NCI-H2081 (cell line): ENCODE data around the gene EXOC6B.

Source experiments
- DNase-seq, 2 experiments: peaks; one replicate each; lab custom pipeline; 2025; lab: John Stamatoyannopoulos, UW

The EXOC6B gene

DNA sequence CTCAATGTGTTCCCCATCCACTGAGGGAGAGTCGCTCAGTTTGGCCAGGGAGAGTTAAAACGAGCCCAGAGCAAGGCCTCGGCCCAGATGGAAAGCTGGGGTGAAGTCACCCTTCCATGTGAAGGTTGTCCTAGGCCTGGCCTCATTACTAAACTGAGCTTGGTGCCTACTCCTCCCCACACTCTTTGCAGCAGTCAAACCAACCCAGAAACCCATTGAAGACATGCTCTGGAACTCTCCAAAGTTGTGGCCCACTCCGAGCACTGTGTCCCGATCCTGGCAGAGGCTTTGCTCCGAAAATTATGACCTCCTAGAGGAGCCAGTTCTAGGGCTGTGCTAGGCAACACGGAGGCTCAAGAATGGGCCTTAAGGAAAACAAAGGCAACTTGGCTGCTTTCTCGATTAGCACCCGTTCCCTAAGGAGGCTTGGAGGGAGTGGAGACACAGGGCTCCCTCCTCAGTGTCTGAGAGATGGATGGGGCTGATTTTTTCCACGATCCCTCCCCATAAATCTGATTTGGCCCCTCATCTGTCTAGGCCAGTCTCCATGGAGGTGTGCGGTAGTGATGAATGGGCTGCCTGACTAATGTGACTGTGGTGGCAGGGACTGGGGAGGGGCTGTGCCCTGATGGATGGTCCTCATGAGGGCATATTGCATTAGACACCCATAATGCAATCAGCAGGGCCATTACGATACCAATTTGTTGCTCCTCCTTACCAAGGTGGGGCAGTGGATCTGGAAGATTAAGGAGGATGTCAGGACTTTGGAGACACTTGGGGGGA lies 666.4 kb downstream of the EXOC6B start:
- DNase-seq = no peak

- no peak for DNase-seq
Observed at GRCh38 chr2:72157871-72158771, 667.7 kb downstream of the EXOC6B start.

DNA sequence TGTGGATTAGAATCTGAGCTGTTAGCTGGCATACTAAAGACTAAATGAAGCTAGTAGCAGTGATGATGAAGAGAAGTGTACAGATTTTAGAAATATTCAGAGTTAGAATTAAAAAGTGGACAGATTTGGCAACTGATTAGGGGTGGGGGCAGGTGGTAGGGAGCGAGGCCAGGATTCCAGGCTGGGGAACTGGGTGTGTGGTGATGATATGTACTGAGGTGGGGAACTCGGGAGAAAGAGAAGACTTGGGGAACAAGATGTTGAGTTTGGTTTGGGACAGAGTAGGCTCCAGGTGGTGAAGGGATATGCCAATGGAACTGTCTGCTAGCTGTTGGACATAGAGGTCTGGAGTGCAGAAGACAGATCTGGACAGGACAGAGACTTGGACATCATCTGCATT lies 669.0 kb downstream of the EXOC6B start:
- no peak for DNase-seq

DNA sequence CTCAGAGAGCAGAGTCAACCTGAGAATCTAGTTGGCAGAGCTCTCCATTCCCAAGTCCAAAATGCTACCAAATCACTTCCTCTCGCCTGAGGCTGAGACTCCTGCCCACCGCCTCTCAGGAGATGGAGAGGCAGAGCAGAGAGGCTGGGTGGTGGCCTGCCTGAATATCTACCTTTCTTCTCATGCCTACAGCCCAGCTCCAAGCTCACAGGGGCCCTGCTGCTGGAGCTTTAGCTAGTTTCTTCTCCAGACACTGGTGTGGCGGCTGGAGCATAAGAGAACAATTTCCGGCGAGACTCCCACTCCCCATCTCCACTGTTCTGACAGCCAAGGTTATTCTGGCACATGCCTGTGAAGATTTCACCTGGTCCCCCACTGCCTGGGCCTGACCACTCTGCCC lies 670.1 kb downstream of the EXOC6B start:
- DNase-seq = no peak

DNA sequence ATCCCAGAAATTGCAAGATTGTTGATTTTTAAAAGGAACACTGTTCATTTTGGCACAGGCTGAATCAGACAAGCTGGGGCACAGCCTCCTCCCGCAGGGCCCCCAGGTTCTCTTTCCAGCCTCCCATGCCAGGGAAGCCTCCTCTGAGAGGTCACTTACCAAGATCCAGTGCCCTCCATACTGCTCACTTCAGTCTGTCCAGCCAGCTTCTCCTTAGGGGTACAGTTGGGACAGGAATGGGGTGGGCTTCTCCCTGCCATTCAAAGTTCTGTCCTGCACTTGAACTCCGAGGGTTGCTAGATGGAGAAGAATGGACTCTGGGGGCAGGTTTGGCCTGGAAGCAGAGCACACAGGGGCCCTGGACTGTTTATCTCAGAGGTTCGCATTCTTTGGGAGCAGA lies 670.7 kb downstream of the EXOC6B start:
- no peak for DNase-seq

- DNase-seq = no peak
Observed at GRCh38 chr2:72154386-72154975, 671.4 kb downstream of the EXOC6B start.

- DNase-seq = no peak
Observed at GRCh38 chr2:72153924-72154323, 671.9 kb downstream of the EXOC6B start.

- no peak for DNase-seq
Observed at GRCh38 chr2:72153026-72153791, 672.6 kb downstream of the EXOC6B start.

GRCh38 chr2:72150861-72151356 lies 674.9 kb downstream of the EXOC6B start:
- no peak for DNase-seq

DNA sequence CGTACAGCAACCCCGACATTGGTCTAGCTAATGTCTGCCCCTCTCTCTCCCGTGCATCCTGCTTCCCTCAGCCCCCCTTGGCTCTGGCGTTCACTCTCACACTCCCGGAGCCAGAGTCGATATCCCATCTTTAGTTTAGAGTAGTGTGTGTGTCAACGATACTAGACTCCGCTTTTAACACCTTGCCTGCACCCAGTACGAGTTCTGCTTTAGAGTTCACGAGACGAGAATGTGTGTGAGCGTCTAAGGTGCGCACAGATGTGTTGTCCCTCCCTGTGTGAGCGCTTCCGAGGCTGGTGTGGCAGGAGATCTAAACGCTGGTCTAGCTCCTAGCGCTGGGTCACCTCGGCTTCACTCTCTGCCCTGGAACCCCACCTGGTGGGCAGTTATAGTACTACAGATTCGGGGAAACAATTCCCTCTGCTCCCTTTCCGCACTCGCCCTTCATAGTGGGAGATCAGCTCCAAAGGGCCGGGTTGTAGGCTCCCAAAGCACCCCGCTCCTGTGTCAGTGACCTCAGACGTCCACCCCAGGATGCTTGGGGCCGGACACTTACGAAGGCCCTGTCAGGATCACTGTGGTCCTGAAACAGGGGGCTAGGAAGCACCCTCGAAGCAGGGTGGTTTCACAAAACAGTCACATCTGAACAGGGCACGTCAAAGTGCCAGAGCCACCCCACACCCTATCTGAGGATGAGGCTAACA lies 675.5 kb downstream of the EXOC6B start:
- DNase-seq = peak; percentile 58 to 59

- no peak for DNase-seq
Observed at GRCh38 chr2:72149556-72150156, 676.2 kb downstream of the EXOC6B start.

DNA sequence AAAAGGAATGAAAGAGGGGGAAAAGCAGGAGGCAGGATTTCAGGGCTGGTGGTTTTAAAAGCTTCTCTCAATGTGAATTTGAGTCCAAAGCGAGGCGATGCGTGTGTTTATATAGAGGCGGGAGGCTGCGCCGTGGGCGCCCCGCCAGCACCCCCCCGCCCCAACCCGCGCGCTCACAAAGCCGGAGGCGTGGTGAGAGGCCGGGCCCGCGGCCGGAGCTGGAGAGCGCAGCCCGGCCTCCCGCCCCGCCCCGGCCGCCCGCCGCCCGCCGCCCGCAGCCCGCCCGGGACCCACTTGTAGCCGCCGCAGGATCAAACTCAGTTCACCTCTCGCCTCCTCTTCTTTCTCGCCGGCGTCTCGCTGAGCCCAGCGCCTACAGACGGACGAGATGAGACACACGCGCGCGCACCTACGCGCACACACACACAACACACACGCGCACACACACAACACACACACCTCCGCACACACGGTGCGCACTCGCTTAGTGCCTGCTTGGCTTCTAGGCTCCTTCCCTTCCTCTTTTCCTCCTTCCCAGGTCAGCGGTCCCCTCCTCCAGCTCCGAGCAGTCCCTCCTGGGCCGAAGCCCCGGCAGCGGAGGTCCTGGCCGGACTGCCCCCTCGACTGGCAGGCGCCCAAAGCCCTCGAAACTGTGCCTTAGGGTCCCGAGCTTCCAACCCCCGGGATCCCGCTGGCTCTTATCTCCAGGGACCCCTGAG lies 676.8 kb downstream of the EXOC6B start:
- peak in 1 of 2 experiments; percentile 4 for DNase-seq

GRCh38 chr2:72148003-72148836 lies 677.6 kb downstream of the EXOC6B start:
- DNase-seq = no peak

DNA sequence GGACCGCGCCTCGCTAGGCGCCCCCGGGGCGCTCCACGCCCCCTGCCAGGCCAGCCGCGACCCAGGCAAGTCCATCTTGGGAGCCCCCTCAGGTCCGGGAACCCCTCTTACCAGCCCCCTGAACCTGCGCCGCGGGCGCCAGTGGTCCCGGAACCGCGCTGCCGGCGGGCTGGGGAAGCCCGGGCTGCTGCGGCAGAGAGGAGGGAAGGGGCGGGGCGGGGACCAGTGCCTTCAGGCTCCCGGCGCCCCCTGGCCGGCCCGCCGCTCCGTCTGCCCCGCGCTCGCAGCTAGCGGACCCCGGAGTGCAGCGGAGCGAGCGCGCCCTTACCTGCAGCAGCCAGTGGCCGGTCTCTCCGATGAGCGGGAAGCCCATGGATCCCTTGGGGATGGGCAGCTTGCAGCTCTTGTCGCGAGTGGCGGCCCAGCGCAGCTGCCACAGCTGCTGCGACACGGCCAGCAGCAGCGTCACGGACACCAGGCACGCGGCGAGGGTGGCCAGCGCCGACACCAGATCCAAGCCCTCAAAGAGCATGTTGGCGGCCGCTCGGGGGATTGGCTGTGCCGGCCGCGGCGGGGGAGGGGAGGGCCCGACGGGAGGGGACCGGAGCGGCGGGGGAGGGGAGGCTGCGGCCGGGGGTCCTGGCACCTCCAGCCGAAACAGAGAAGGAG lies 678.4 kb downstream of the EXOC6B start, which contains the start of gene CYP26B1:
Gene CYP26B1 (minus strand): TSS at position 560 of the 669 bp plus-strand sequence. CDS start 28 bp downstream, at position 532.
- DNase-seq = no peak

- DNase-seq = no peak
Observed at GRCh38 chr2:72146347-72147302, 679.2 kb downstream of the EXOC6B start.

GRCh38 chr2:72145658-72146329 lies 680.0 kb downstream of the EXOC6B start:
- DNase-seq = no peak

GRCh38 chr2:72145289-72145657 lies 680.6 kb downstream of the EXOC6B start:
- DNase-seq = no peak
